GM23338 (cell line): Measurements from ENCODE around the gene PKNOX2. TPM values are rescaled to one million over a fixed set of nuclear protein-coding genes. Genes with fewer than 3 reads are reported as not detected.

Source experiments
- ATAC-seq: fragments of 200-7000 bp; cut with Tn5 transposase; 3 replicates; pipeline ENCODE4 v1.9.1; 2020
- DNase-seq: peaks from one replicate; pipeline ENCODE4 v3.0.0-alpha.2; 2015; ENCODE audit warnings: low spot score
- H2AFZ ChIP-seq: fragments of 200-600 bp; sonication (generic); 2 replicates; pipeline ENCODE4 v1.8.0; 2016; ENCODE audit warnings: antibody characterized with exemption, mild to moderate bottlenecking, moderate library complexity
- H3F3A ChIP-seq: fragments of 200-600 bp; sonication (generic); replicated peaks from 2 replicates; pipeline ENCODE4 v1.8.0; 2017; ENCODE audit warnings: antibody characterized with exemption, mixed run types, low read depth
- H3K27ac ChIP-seq: fragments of 200-600 bp; sonication (generic); 2 replicates; pipeline ENCODE4 v1.6.1; 2016; ENCODE audit warnings: low read depth
- H3K27me3 ChIP-seq: fragments of 200-600 bp; sonication (generic); 2 replicates; pipeline ENCODE4 v1.8.0; 2016; ENCODE audit warnings: mild to moderate bottlenecking, mixed run types, moderate library complexity; ENCODE audit not compliant: insufficient read depth
- H3K36me3 ChIP-seq: fragments of 200-600 bp; sonication (generic); 2 replicates; pipeline ENCODE4 v1.8.0; 2016; ENCODE audit warnings: mild to moderate bottlenecking; ENCODE audit not compliant: insufficient read depth
- H3K4me1 ChIP-seq: fragments of 200-600 bp; sonication (generic); 2 replicates; pipeline ENCODE4 v1.8.0; 2016; ENCODE audit warnings: mild to moderate bottlenecking, moderate library complexity; ENCODE audit not compliant: insufficient read depth
- H3K4me2 ChIP-seq: fragments of 200-600 bp; sonication (generic); 2 replicates; pipeline ENCODE4 v1.7.1; 2017; ENCODE audit warnings: mixed run types
- H3K4me3 ChIP-seq: fragments of 200-600 bp; sonication (generic); 2 replicates; pipeline ENCODE4 v1.6.1; 2016; ENCODE audit warnings: mixed run types
- H3K79me2 ChIP-seq: fragments of 200-600 bp; sonication (generic); replicated peaks from 2 replicates; pipeline ENCODE4 v1.8.0; 2017; ENCODE audit warnings: mild to moderate bottlenecking; ENCODE audit not compliant: insufficient read depth
- H3K9me2 ChIP-seq: fragments of 200-600 bp; sonication (generic); 2 replicates; pipeline ENCODE4 v1.8.0; 2017; ENCODE audit not compliant: insufficient read depth
- H4K20me1 ChIP-seq: fragments of 200-600 bp; sonication (generic); replicated peaks from 2 replicates; pipeline ENCODE4 v1.8.0; 2017; ENCODE audit warnings: mild to moderate bottlenecking; ENCODE audit not compliant: insufficient read depth
- H3K27ac Mint-ChIP-seq: 2 replicates; pipeline ENCODE4 v1.8.0; 2020; ENCODE audit warnings: inconsistent platforms, mild to moderate bottlenecking, moderate library complexity, mixed read lengths
- H3K27me3 Mint-ChIP-seq: 3 replicates; pipeline ENCODE4 v1.8.0; 2022; ENCODE audit warnings: low read depth, mild to moderate bottlenecking, moderate library complexity, mixed read lengths, inconsistent platforms; ENCODE audit not compliant: insufficient read depth, poor library complexity
- H3K36me3 Mint-ChIP-seq: 3 replicates; pipeline ENCODE4 v1.8.0; 2021; ENCODE audit warnings: low read depth, mild to moderate bottlenecking, inconsistent platforms, moderate library complexity, mixed read lengths
- H3K4me1 Mint-ChIP-seq: 3 replicates; pipeline ENCODE4 v1.8.0; 2020; ENCODE audit warnings: mild to moderate bottlenecking, inconsistent platforms, mixed read lengths
- H3K4me3 Mint-ChIP-seq: 3 replicates; pipeline ENCODE4 v1.8.0; 2021; ENCODE audit warnings: moderate library complexity, mild to moderate bottlenecking, inconsistent platforms, mixed read lengths
- H3K9me3 Mint-ChIP-seq: 3 replicates; pipeline ENCODE4 v1.8.0; 2020; ENCODE audit warnings: moderate library complexity, mild to moderate bottlenecking, inconsistent platforms, mixed read lengths
- CREB1 ChIP-seq: fragments of 250-450 bp; sonication (Bioruptor Pico); IDR thresholded peaks from 2 replicates; pipeline ENCODE4 v1.5.0; 2020; ENCODE audit warnings: low read depth, mild to moderate bottlenecking, moderate library complexity
- EZH2 ChIP-seq: fragments of 200-600 bp; sonication (generic); IDR thresholded peaks from one replicate; pipeline ENCODE4 v1.8.0; 2017; ENCODE audit warnings: antibody characterized with exemption, mild to moderate bottlenecking, low read depth; ENCODE audit not compliant: unreplicated experiment
- EZH2phosphoT487 ChIP-seq: fragments of 200-600 bp; sonication (generic); IDR thresholded peaks from one replicate; pipeline ENCODE4 v1.8.1; 2018; ENCODE audit warnings: antibody characterized with exemption; ENCODE audit not compliant: unreplicated experiment
- JUNB ChIP-seq: IDR thresholded peaks from one replicate; pipeline ENCODE4 v1.6.1; 2016; ENCODE audit warnings: antibody characterized with exemption; ENCODE audit not compliant: unreplicated experiment
- NANOG ChIP-seq: IDR thresholded peaks from 2 replicates; pipeline ENCODE4 v1.6.1; 2016; ENCODE audit warnings: antibody characterized with exemption, borderline replicate concordance
- POLR2AphosphoS5 ChIP-seq: IDR thresholded peaks from 2 replicates; pipeline ENCODE4 v1.6.1; 2016; ENCODE audit warnings: antibody characterized with exemption, low read depth
- STAT1 ChIP-seq: IDR thresholded peaks from one replicate; pipeline ENCODE4 v1.6.1; 2016; ENCODE audit warnings: antibody characterized with exemption; ENCODE audit not compliant: unreplicated experiment
- ZNF114 ChIP-seq: fragments of 250-450 bp; sonication (Bioruptor Pico); IDR thresholded peaks from 2 replicates; pipeline ENCODE4 v1.5.0; 2020; ENCODE audit warnings: mild to moderate bottlenecking, moderate library complexity
- ZNF331 ChIP-seq: fragments of 250-450 bp; sonication (Bioruptor Pico); IDR thresholded peaks from 2 replicates; pipeline ENCODE4 v1.5.0; 2020; ENCODE audit warnings: low read depth, mild to moderate bottlenecking, moderate library complexity
- polyA plus RNA-seq: library from polyadenylated mRNA; unstranded; fragments of >200 nt; fragmentation: Nextera tagmentation; extraction: Ambion mirVana; gene quantifications from 2 replicates; pipeline ENCODE4 v1.2.1, GENCODE V29; 2016
- total RNA-seq: library from RNA; depleted of rRNA; stranded (reverse); fragments of >200 nt; shearing (Covaris generic); gene quantifications from 2 replicates; pipeline ENCODE4 v1.2.3, GENCODE V29; 2014
- TF ChIP-seq, protein P1 (sequence below): IDR thresholded peaks from 2 replicates; pipeline ENCODE4 v1.6.1; 2016; ENCODE audit warnings: antibody characterized with exemption
- TF ChIP-seq, protein P2 (sequence below): IDR thresholded peaks from one replicate; pipeline ENCODE4 v1.6.1; 2018; ENCODE audit warnings: antibody characterized with exemption; ENCODE audit not compliant: unreplicated experiment
- TF ChIP-seq, protein P3 (sequence below), 2 experiments: fragments of 200-600 bp in 1 of 2; sonication (generic) in 1 of 2; conservative IDR thresholded peaks; 2 replicates each; pipeline versions ENCODE4 v1.5.1 to v1.6.1; 2016 to 2017; ENCODE audit warnings: antibody characterized with exemption in 2 of 2, low read depth in 2 of 2, mild to moderate bottlenecking in 2 of 2, moderate library complexity in 1 of 2
- TF ChIP-seq, protein P4 (sequence below): fragments of 250-450 bp; sonication (Bioruptor Pico); IDR thresholded peaks from 2 replicates; pipeline ENCODE4 v1.5.0; 2020; ENCODE audit warnings: mild to moderate bottlenecking, moderate library complexity

Gene PKNOX2
- total and polyA plus RNA-seq, 2 experiments from 2014 or later, result 0.42 to 0.83 TPM

GRCh38 chr11:125163431-125164063 is 1.0 kb upstream of the PKNOX2 start:
- no peaks in the 10 kb centered on the region for H3K9me3 Mint-ChIP-seq
- Histone ChIP-seq H3K4me1 (peaks cover 48% of the 10 kb centered on the region), H3K9me2 (no peaks in the 10 kb centered on the region), H3K4me2 (peak overlapping the region; percentile 97), H3K36me3 (no peaks in the 10 kb centered on the region), H3F3A (peaks cover 4% of the 10 kb centered on the region; the same call in 1 of the 2 replicates), H3K27ac (peak overlapping the region; percentile 92), H3K79me2 (no peaks in the 10 kb centered on the region), H3K4me3 (peak overlapping the region; percentile 80), H2AFZ (peak overlapping the region; percentile 2), H3K27me3 (peaks cover 35% of the 10 kb centered on the region), H4K20me1 (no peaks in the 10 kb centered on the region)
- ATAC-seq (peak; percentile 45), DNase-seq (peak; percentile 69)
- peaks cover 46% of the 10 kb centered on the region for H3K27me3 Mint-ChIP-seq
- TF ChIP-seq, protein P1, sequence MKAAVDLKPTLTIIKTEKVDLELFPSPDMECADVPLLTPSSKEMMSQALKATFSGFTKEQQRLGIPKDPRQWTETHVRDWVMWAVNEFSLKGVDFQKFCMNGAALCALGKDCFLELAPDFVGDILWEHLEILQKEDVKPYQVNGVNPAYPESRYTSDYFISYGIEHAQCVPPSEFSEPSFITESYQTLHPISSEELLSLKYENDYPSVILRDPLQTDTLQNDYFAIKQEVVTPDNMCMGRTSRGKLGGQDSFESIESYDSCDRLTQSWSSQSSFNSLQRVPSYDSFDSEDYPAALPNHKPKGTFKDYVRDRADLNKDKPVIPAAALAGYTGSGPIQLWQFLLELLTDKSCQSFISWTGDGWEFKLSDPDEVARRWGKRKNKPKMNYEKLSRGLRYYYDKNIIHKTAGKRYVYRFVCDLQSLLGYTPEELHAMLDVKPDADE, result no peak
- no peak for TF ChIP-seq EZH2
- no peak for TF ChIP-seq EZH2phosphoT487
- TF ChIP-seq STAT1, result no peak
- TF ChIP-seq, protein P2, sequence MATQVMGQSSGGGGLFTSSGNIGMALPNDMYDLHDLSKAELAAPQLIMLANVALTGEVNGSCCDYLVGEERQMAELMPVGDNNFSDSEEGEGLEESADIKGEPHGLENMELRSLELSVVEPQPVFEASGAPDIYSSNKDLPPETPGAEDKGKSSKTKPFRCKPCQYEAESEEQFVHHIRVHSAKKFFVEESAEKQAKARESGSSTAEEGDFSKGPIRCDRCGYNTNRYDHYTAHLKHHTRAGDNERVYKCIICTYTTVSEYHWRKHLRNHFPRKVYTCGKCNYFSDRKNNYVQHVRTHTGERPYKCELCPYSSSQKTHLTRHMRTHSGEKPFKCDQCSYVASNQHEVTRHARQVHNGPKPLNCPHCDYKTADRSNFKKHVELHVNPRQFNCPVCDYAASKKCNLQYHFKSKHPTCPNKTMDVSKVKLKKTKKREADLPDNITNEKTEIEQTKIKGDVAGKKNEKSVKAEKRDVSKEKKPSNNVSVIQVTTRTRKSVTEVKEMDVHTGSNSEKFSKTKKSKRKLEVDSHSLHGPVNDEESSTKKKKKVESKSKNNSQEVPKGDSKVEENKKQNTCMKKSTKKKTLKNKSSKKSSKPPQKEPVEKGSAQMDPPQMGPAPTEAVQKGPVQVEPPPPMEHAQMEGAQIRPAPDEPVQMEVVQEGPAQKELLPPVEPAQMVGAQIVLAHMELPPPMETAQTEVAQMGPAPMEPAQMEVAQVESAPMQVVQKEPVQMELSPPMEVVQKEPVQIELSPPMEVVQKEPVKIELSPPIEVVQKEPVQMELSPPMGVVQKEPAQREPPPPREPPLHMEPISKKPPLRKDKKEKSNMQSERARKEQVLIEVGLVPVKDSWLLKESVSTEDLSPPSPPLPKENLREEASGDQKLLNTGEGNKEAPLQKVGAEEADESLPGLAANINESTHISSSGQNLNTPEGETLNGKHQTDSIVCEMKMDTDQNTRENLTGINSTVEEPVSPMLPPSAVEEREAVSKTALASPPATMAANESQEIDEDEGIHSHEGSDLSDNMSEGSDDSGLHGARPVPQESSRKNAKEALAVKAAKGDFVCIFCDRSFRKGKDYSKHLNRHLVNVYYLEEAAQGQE, result no peak
- no peak for TF ChIP-seq ZNF114 (CRISPR knock-in tag)
- TF ChIP-seq ZNF331 (CRISPR knock-in tag), result no peak
- TF ChIP-seq, protein P3, sequence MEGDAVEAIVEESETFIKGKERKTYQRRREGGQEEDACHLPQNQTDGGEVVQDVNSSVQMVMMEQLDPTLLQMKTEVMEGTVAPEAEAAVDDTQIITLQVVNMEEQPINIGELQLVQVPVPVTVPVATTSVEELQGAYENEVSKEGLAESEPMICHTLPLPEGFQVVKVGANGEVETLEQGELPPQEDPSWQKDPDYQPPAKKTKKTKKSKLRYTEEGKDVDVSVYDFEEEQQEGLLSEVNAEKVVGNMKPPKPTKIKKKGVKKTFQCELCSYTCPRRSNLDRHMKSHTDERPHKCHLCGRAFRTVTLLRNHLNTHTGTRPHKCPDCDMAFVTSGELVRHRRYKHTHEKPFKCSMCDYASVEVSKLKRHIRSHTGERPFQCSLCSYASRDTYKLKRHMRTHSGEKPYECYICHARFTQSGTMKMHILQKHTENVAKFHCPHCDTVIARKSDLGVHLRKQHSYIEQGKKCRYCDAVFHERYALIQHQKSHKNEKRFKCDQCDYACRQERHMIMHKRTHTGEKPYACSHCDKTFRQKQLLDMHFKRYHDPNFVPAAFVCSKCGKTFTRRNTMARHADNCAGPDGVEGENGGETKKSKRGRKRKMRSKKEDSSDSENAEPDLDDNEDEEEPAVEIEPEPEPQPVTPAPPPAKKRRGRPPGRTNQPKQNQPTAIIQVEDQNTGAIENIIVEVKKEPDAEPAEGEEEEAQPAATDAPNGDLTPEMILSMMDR (conservative IDR thresholded peaks at IDR 0.05; ENCODE audit: low read depth in 2 of 2), result no peak
- TF ChIP-seq, protein P4, sequence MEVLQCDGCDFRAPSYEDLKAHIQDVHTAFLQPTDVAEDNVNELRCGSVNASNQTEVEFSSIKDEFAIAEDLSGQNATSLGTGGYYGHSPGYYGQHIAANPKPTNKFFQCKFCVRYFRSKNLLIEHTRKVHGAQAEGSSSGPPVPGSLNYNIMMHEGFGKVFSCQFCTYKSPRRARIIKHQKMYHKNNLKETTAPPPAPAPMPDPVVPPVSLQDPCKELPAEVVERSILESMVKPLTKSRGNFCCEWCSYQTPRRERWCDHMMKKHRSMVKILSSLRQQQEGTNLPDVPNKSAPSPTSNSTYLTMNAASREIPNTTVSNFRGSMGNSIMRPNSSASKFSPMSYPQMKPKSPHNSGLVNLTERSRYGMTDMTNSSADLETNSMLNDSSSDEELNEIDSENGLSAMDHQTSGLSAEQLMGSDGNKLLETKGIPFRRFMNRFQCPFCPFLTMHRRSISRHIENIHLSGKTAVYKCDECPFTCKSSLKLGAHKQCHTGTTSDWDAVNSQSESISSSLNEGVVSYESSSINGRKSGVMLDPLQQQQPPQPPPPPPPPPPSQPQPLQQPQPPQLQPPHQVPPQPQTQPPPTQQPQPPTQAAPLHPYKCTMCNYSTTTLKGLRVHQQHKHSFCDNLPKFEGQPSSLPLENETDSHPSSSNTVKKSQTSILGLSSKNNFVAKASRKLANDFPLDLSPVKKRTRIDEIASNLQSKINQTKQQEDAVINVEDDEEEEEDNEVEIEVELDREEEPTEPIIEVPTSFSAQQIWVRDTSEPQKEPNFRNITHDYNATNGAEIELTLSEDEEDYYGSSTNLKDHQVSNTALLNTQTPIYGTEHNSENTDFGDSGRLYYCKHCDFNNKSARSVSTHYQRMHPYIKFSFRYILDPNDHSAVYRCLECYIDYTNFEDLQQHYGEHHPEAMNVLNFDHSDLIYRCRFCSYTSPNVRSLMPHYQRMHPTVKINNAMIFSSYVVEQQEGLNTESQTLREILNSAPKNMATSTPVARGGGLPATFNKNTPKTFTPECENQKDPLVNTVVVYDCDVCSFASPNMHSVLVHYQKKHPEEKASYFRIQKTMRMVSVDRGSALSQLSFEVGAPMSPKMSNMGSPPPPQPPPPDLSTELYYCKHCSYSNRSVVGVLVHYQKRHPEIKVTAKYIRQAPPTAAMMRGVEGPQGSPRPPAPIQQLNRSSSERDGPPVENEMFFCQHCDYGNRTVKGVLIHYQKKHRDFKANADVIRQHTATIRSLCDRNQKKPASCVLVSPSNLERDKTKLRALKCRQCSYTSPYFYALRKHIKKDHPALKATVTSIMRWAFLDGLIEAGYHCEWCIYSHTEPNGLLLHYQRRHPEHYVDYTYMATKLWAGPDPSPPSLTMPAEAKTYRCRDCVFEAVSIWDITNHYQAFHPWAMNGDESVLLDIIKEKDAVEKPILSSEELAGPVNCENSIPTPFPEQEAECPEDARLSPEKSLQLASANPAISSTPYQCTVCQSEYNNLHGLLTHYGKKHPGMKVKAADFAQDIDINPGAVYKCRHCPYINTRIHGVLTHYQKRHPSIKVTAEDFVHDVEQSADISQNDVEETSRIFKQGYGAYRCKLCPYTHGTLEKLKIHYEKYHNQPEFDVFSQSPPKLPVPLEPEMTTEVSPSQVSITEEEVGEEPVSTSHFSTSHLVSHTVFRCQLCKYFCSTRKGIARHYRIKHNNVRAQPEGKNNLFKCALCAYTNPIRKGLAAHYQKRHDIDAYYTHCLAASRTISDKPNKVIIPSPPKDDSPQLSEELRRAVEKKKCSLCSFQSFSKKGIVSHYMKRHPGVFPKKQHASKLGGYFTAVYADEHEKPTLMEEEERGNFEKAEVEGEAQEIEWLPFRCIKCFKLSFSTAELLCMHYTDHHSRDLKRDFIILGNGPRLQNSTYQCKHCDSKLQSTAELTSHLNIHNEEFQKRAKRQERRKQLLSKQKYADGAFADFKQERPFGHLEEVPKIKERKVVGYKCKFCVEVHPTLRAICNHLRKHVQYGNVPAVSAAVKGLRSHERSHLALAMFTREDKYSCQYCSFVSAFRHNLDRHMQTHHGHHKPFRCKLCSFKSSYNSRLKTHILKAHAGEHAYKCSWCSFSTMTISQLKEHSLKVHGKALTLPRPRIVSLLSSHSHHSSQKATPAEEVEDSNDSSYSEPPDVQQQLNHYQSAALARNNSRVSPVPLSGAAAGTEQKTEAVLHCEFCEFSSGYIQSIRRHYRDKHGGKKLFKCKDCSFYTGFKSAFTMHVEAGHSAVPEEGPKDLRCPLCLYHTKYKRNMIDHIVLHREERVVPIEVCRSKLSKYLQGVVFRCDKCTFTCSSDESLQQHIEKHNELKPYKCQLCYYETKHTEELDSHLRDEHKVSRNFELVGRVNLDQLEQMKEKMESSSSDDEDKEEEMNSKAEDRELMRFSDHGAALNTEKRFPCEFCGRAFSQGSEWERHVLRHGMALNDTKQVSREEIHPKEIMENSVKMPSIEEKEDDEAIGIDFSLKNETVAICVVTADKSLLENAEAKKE (CRISPR knock-in tag), result peak; percentile 50; the same call in 1 of the 2 replicates
- TF ChIP-seq JUNB, result no peak
- no peak for TF ChIP-seq CREB1 (CRISPR knock-in tag)
- TF ChIP-seq POLR2AphosphoS5, result no peak
- TF ChIP-seq NANOG, result peak; percentile 38; the same call in 1 of the 2 replicates
- H3K4me3 Mint-ChIP-seq, result peak overlapping the region; percentile 74
- H3K36me3 Mint-ChIP-seq, result no peaks in the 10 kb centered on the region
- H3K27ac Mint-ChIP-seq, result peak overlapping the region; percentile 94
- peaks cover 57% of the 10 kb centered on the region for H3K4me1 Mint-ChIP-seq
